T-helper 1 cell (primary cell): Measurements from ENCODE around the gene DDX60.
A peak's percentile ranks its signal among the peaks of the same experiment; 100 is the strongest.

Experiments
- DNase-seq, 5 donors: peaks; one replicate each; pipeline ENCODE4 v3.0.0-alpha.2; 2012 to 2020

DDX60 gene

GRCh38 chr4:168203233-168203911, 115.2 kb downstream of the DDX60 start:
- no peak for DNase-seq

GRCh38 chr4:168200685-168201084, 117.9 kb downstream of the DDX60 start:
- DNase-seq = no peak

GRCh38 chr4:168199260-168199957, 119.1 kb downstream of the DDX60 start:
- peak in 1 of 5 donors; percentile 58 for DNase-seq

- DNase-seq = no peak
Observed at GRCh38 chr4:168197926-168198325, 120.6 kb downstream of the DDX60 start.

GRCh38 chr4:168188754-168189153, 129.8 kb downstream of the DDX60 start:
- DNase-seq = no peak

- DNase-seq = peak in 1 of 5 donors; percentile 19
Observed at GRCh38 chr4:168183717-168184571, 134.6 kb downstream of the DDX60 start.

- DNase-seq = no peak
Observed at GRCh38 chr4:168177546-168178149, 140.9 kb downstream of the DDX60 start.

- DNase-seq = no peak
Observed at GRCh38 chr4:168174308-168174707, 144.2 kb downstream of the DDX60 start.

GRCh38 chr4:168167714-168168284, 150.8 kb downstream of the DDX60 start:
- peak in 1 of 5 donors; percentile 53 for DNase-seq
